Measurements from ENCODE around the gene MAGI2.

Gene MAGI2

GRCh38 chr7:78768859-78769258, 684.6 kb downstream of the MAGI2 start:
- no peak for DNase-seq

GRCh38 chr7:78765943-78766729, 687.3 kb downstream of the MAGI2 start:
- no peak for DNase-seq

- no peak for DNase-seq
Observed at GRCh38 chr7:78764571-78764970, 688.9 kb downstream of the MAGI2 start.

- DNase-seq: no peak
Observed at GRCh38 chr7:78762625-78763024, 690.8 kb downstream of the MAGI2 start.

- DNase-seq: no peak
Observed at GRCh38 chr7:78760620-78761355, 692.7 kb downstream of the MAGI2 start.

GRCh38 chr7:78752554-78752953, 700.9 kb downstream of the MAGI2 start:
- DNase-seq: no peak

GRCh38 chr7:78751253-78751652, 702.2 kb downstream of the MAGI2 start:
- DNase-seq: no peak

- DNase-seq: no peak
Observed at GRCh38 chr7:78749052-78749746, 704.3 kb downstream of the MAGI2 start.

GRCh38 chr7:78747592-78747991, 705.9 kb downstream of the MAGI2 start:
- DNase-seq: no peak

GRCh38 chr7:78746301-78746700, 707.2 kb downstream of the MAGI2 start:
- no peak for DNase-seq

GRCh38 chr7:78742694-78743093, 710.8 kb downstream of the MAGI2 start:
- no peak for DNase-seq

GRCh38 chr7:78736548-78736947, 716.9 kb downstream of the MAGI2 start:
- no peak for DNase-seq

GRCh38 chr7:78734626-78735025, 718.8 kb downstream of the MAGI2 start:
- DNase-seq: no peak

- DNase-seq: no peak
Observed at GRCh38 chr7:78720066-78720465, 733.4 kb downstream of the MAGI2 start.

- DNase-seq: no peak
Observed at GRCh38 chr7:78718212-78718611, 735.3 kb downstream of the MAGI2 start.

- DNase-seq: no peak
Observed at GRCh38 chr7:78716876-78717275, 736.6 kb downstream of the MAGI2 start.

GRCh38 chr7:78714356-78714755, 739.1 kb downstream of the MAGI2 start:
- DNase-seq: no peak

GRCh38 chr7:78712111-78712510, 741.4 kb downstream of the MAGI2 start:
- no peak for DNase-seq

- no peak for DNase-seq
Observed at GRCh38 chr7:78709658-78710057, 743.8 kb downstream of the MAGI2 start.

GRCh38 chr7:78704504-78704903, 749.0 kb downstream of the MAGI2 start:
- DNase-seq: no peak

- DNase-seq: no peak
Observed at GRCh38 chr7:78703391-78703790, 750.1 kb downstream of the MAGI2 start.

GRCh38 chr7:78702770-78703169, 750.7 kb downstream of the MAGI2 start:
- DNase-seq: no peak

- DNase-seq: no peak
Observed at GRCh38 chr7:78695826-78696225, 757.6 kb downstream of the MAGI2 start.

- DNase-seq: no peak
Observed at GRCh38 chr7:78691584-78691983, 761.9 kb downstream of the MAGI2 start.
